Measurements from ENCODE around the gene FAM133A.

FAM133A gene

GRCh38 chrX:93673869-93674271 lies at the start of gene FAM133A:
Gene FAM133A, plus strand, starts transcription at chrX:93674206. Its CDS starts 35,214 bp downstream, at chrX:93709420.
- peak within 1 kb of the TSS; percentile 39 for H3K4me3 ChIP-seq (ENCODE audit: low read length)
- DNase-seq (ENCODE audit: low read depth), result peak; percentile 3
- TF ChIP-seq CTCF (IDR thresholded peaks at IDR 0.05; ENCODE audit: insufficient read depth, low read depth, low read length, missing control alignments), result no peak

GRCh38 chrX:93637591-93637990 lies 36.4 kb upstream of the FAM133A start:
- no peak overlapping the region for H3K4me3 ChIP-seq (ENCODE audit: low read length)
- DNase-seq (ENCODE audit: low read depth), result no peak
- TF ChIP-seq CTCF (IDR thresholded peaks at IDR 0.05; ENCODE audit: insufficient read depth, low read depth, low read length, missing control alignments), result no peak

GRCh38 chrX:93649381-93649780 lies 24.6 kb upstream of the FAM133A start:
- DNase-seq (ENCODE audit: low read depth), result no peak
- TF ChIP-seq CTCF (IDR thresholded peaks at IDR 0.05; ENCODE audit: insufficient read depth, low read depth, low read length, missing control alignments), result no peak
- H3K4me3 ChIP-seq (ENCODE audit: low read length), result no peak overlapping the region

DNA sequence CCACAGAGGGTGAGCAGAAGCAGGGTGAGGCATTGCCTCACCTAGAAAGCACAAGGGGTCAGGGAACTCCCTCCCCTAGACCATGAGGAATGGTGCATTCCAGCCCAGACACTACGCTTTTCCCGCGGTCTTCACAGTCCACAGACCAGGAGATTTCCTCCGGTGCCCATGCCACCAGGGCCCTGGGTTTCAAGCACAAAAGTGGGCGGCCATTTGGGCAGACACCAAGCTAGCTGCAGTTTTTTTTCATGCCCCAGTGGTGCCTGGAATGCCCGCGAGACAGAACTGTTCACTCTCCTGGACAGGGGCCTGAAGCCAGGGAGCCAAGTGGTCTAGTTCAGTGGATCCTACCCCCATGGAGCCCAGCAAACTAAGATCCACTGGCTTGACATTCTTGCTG lies 13.4 kb upstream of the FAM133A start:
- no peak for DNase-seq (ENCODE audit: low read depth)
- TF ChIP-seq CTCF (IDR thresholded peaks at IDR 0.05; ENCODE audit: insufficient read depth, low read depth, low read length, missing control alignments), result no peak

DNA sequence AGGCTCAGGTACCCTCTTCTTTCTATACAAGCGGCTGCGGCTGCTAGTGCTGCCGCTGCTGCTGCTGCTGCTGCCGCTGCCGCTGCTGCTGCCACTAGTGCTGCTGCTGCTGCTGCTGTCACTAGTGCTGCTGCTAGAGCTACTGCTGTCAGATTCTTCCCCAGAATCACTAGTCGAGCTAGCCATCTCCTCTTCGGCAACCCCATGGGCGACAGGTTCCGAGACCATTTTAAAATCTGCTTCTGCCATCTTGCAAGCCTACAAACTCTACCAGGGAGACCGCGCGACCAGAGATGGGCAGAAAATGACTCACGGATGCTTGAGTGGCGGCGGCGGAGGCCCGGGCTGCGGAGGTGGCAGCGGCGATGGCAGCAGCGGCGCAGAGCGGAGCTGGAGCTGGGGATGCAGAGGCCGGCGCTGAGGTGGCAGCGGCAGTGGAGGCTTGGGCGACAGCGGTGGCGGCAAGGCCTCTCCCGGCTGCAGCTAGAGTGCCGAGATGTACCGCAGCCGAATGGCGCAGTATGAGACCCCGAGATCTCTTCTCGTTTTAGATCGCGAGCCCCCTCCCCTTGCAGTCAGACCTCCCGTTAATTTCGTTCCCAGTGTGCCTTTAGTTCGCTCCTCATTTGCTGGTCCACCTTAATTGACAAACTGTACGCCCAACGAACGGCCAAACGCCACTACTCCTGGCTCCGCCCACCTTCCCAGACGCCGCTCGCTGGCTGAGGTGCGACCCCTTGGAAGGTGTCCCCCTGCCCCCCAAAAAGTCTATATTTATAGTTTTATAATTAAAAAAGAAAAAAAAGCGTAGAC lies 744 bp upstream of the FAM133A start, which contains the start of gene NAP1L3:
TSS of gene NAP1L3 (minus strand) at position 523 of the 813 bp plus-strand sequence. CDS start at position 249, 274 bp downstream.
- peak; percentile 23 for DNase-seq (ENCODE audit: low read depth)
- H3K4me3 ChIP-seq (ENCODE audit: low read length), result peak within 1 kb of the TSS; percentile 39
- no peak for TF ChIP-seq CTCF (IDR thresholded peaks at IDR 0.05; ENCODE audit: insufficient read depth, low read depth, low read length, missing control alignments)

More for the DNA sequence above, 13.4 kb upstream of the FAM133A start:
- no peak overlapping the region for H3K4me3 ChIP-seq (ENCODE audit: low read length)

- no peak overlapping the region for H3K4me3 ChIP-seq (ENCODE audit: low read length)
- DNase-seq (ENCODE audit: low read depth), result no peak
- no peak for TF ChIP-seq CTCF (IDR thresholded peaks at IDR 0.05; ENCODE audit: insufficient read depth, low read depth, low read length, missing control alignments)
Measured at GRCh38 chrX:93695981-93696380, 22.0 kb downstream of the FAM133A start.
